ENCODE measurements around the gene CRYBB2.
"Not testable (repeated sequence)": the region's sequence is repeated elsewhere in the genome, so short reads cannot be mapped to it uniquely, and the experiment has no call there.

CRYBB2 gene

GRCh38 chr22:25207553-25208157 is 11.8 kb upstream of the CRYBB2 start:
- Mint-ChIP-seq H3K4me1 (ENCODE audit: low read depth) (no peaks in the 10 kb centered on the region), H3K27me3 (no peaks in the 10 kb centered on the region), H3K9me3 (no peaks in the 10 kb centered on the region), H3K36me3 (ENCODE audit: low read depth) (no peaks in the 10 kb centered on the region), H3K4me3 (no peak overlapping the region), H3K27ac (no peak overlapping the region)

- Mint-ChIP-seq H3K4me1 (ENCODE audit: low read depth) (no peaks in the 10 kb centered on the region), H3K4me3 (no peak overlapping the region), H3K27ac (no peak overlapping the region), H3K36me3 (ENCODE audit: low read depth) (no peaks in the 10 kb centered on the region), H3K9me3 (no peaks in the 10 kb centered on the region), H3K27me3 (no peaks in the 10 kb centered on the region)
These were observed 11.1 kb upstream of the CRYBB2 start for GRCh38 chr22:25208328-25208727.

DNA sequence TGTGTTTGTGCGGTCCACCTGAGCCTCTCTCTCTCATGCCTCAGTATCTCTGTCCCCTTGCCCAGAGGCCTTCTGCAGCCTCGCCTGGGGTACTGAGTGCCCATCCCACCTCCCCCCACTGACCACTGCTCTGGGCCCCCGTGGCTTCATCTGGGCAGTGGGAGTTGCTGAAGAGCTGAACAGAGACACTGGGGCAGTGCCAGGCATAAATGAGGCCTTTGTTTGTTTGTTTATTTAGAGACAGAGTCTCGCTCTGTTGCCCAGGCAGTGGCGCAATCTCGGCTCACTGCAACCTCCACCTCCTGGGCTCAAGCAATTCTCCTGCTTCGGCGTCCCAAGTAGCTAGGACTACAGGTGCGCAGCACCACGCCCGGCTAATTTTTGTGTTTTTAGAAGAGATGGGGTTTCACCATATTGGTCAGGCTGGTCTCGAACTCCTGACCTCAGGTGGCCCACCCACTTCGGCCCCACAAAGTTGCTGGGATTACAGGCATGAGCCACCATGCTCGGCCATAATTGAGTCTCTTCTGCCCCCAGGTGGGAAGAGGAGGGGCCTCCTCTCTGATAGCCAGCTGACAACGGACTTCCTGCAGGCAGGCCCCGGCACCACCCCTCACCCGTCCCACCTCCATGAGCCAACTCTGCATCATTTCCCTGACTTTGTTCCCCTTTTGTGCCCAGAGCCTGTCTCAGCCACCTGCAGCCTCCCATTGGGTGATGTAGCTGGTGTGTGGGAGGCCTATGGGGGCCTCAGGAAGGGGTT is 10.5 kb upstream of the CRYBB2 start:
- no peaks in the 10 kb centered on the region for H3K4me1 Mint-ChIP-seq (ENCODE audit: low read depth)
- H3K9me3 Mint-ChIP-seq = peaks cover 4% of the 10 kb centered on the region
- no peak overlapping the region for H3K4me3 Mint-ChIP-seq
- H3K36me3 Mint-ChIP-seq (ENCODE audit: low read depth) = no peaks in the 10 kb centered on the region
- no peak overlapping the region for H3K27ac Mint-ChIP-seq
- H3K27me3 Mint-ChIP-seq = peaks cover 4% of the 10 kb centered on the region

DNA sequence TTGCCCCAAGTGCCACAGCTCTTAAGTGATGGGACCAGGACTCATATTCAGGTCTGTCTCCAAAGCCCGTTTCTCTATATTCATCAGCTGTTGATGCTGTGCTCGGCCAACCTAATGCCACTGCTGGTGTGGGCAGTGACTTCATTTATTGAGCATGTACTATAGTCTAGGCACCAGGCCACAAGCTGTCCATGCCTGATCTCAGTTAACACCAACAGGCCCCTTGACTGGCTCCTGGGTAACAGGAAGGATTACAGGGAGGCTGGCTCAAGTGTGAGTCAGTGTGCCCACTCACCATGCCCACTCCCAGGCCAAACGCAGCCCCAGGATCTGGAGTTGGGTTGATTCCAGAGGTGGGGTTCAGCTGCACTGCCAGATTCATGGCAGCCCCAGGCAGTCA is 8.6 kb upstream of the CRYBB2 start:
- Mint-ChIP-seq H3K4me1 (ENCODE audit: low read depth) (no peaks in the 10 kb centered on the region), H3K9me3 (peaks cover 4% of the 10 kb centered on the region), H3K27me3 (peaks cover 4% of the 10 kb centered on the region), H3K36me3 (ENCODE audit: low read depth) (no peaks in the 10 kb centered on the region), H3K4me3 (no peak overlapping the region), H3K27ac (no peak overlapping the region)

GRCh38 chr22:25212337-25212736 is 7.1 kb upstream of the CRYBB2 start:
- peaks cover 10% of the 10 kb centered on the region for H3K27me3 Mint-ChIP-seq
- no peaks in the 10 kb centered on the region for H3K4me1 Mint-ChIP-seq (ENCODE audit: low read depth)
- peaks cover 4% of the 10 kb centered on the region for H3K9me3 Mint-ChIP-seq
- no peak overlapping the region for H3K4me3 Mint-ChIP-seq
- H3K36me3 Mint-ChIP-seq (ENCODE audit: low read depth) = no peaks in the 10 kb centered on the region
- no peak overlapping the region for H3K27ac Mint-ChIP-seq

DNA sequence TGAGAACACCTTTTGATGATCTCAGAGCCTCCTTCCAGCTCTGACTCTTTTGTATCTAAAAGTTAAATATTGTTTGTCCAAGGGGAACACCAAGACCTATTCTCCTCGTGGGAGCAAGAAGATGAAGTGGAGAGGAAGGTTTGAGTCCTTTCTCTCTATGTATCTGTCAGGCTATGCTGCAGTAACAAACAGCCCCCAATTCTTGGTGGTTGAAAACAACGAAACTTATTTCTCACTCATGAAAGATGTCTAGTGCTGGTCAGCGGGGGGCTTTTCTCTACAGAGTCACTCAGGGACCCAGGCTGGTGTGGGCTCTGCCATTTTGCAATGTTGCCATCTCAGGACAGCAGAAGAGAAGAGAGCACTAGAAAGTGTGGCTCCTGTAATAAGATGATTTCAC is 6.2 kb upstream of the CRYBB2 start:
- H3K4me1 Mint-ChIP-seq (ENCODE audit: low read depth) = no peaks in the 10 kb centered on the region
- H3K9me3 Mint-ChIP-seq = peaks cover 4% of the 10 kb centered on the region
- H3K27ac Mint-ChIP-seq = no peak overlapping the region
- no peak overlapping the region for H3K4me3 Mint-ChIP-seq
- no peaks in the 10 kb centered on the region for H3K36me3 Mint-ChIP-seq (ENCODE audit: low read depth)
- peaks cover 10% of the 10 kb centered on the region for H3K27me3 Mint-ChIP-seq

DNA sequence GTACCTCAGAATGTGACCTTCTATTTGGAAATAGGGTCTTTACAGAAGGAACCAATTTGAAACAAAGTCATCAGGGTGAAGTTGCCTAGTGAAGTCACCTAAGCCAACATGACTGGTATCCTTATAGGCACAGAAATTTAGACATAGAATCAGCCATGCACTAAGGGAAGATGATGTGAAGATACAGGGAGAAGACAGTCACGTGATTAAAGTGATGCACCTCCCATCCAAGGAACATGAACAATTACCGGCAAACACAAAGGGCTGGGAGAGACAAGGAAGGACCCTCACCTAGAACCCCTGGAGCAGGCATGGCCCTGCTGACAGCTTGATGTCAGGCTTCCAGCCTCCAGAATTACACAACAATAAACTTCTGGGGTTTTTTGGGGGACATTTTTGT is 3.2 kb upstream of the CRYBB2 start:
- Mint-ChIP-seq H3K4me3 (no peak overlapping the region), H3K4me1 (ENCODE audit: low read depth) (no peaks in the 10 kb centered on the region), H3K9me3 (peaks cover 4% of the 10 kb centered on the region), H3K27me3 (peaks cover 10% of the 10 kb centered on the region), H3K27ac (no peak overlapping the region), H3K36me3 (ENCODE audit: low read depth) (no peaks in the 10 kb centered on the region)

DNA sequence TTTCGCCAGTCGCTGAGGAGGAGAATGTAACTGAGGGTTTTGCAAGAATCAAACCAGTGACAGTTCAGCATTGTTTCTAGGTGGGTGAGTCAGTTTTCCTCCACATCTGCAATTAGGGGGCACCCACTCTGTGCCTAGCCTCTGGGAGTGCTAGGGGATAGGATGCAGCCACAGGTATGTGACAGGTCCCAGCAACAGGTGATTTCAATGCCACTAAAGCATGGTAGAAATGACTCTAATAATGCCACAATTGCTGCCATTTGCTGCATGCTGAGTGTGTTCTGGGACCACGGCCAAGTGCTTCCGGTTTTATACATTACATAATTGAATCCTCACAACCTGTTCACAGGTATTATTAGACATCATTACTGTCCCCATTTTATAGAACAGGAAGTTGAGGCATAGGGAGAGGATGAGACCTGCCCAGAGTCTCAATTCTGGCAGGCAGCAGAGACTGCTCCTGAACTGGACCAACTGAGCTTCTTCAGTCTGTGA is 556 bp downstream of the CRYBB2 start:
- Mint-ChIP-seq H3K27me3 (peaks cover 10% of the 10 kb centered on the region), H3K27ac (no peak overlapping the region), H3K9me3 (no peaks in the 10 kb centered on the region), H3K36me3 (ENCODE audit: low read depth) (no peaks in the 10 kb centered on the region), H3K4me1 (ENCODE audit: low read depth) (no peaks in the 10 kb centered on the region), H3K4me3 (no peak overlapping the region)

DNA sequence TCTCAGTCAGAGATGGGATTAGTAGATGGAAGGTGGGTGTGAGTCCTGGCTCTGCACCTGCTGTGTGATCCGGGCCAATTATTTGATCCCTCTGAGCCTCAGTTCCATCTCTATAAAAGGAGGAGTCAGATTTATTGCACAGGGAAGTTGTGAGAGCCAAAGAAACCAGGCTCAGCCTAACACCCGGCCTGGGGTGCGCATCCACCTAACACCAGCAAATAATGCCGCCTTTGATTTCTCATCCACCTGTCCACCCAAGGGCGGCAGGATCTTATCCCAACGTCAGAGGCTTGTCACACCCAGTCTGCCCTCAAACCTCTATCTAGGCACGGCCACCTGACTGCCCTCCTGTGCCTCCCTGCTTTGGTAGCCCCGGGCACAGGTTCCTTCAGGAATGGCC is 2.4 kb downstream of the CRYBB2 start:
- H3K4me1 Mint-ChIP-seq (ENCODE audit: low read depth) = no peaks in the 10 kb centered on the region
- H3K36me3 Mint-ChIP-seq (ENCODE audit: low read depth) = no peaks in the 10 kb centered on the region
- peak overlapping the region; percentile 38 for H3K27ac Mint-ChIP-seq
- H3K4me3 Mint-ChIP-seq = no peak overlapping the region
- H3K9me3 Mint-ChIP-seq = no peaks in the 10 kb centered on the region
- H3K27me3 Mint-ChIP-seq = peaks cover 7% of the 10 kb centered on the region

- Mint-ChIP-seq H3K27ac (no peak overlapping the region), H3K9me3 (no peaks in the 10 kb centered on the region), H3K27me3 (peaks cover 4% of the 10 kb centered on the region), H3K4me3 (no peak overlapping the region), H3K36me3 (ENCODE audit: low read depth) (no peaks in the 10 kb centered on the region), H3K4me1 (ENCODE audit: low read depth) (no peaks in the 10 kb centered on the region)
These were observed 3.9 kb downstream of the CRYBB2 start for GRCh38 chr22:25223269-25223850.

DNA sequence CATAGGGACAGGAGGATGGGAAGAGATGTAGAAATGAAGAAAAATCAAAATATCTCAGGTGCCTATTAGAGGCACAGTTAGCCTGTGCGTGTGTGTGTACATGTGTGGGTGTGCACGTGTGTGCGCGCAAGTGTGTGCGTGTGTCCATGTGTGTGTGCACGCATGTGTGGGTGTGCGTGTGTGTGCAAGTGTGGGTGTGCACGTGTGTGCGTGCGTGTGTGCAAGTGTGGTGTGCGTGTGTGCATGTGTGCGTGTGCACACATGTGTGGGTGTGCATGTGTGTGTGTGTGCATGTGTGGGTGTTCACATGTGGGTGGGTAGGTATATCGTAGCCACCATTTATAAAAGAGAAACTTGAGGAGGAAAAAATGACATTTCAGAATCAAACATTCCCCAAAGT is 9.4 kb downstream of the CRYBB2 start:
- Mint-ChIP-seq H3K27me3 (peaks cover 25% of the 10 kb centered on the region), H3K4me1 (ENCODE audit: low read depth) (no peaks in the 10 kb centered on the region), H3K4me3 (no peak overlapping the region), H3K36me3 (ENCODE audit: low read depth) (no peaks in the 10 kb centered on the region), H3K9me3 (no peaks in the 10 kb centered on the region), H3K27ac (no peak overlapping the region)

DNA sequence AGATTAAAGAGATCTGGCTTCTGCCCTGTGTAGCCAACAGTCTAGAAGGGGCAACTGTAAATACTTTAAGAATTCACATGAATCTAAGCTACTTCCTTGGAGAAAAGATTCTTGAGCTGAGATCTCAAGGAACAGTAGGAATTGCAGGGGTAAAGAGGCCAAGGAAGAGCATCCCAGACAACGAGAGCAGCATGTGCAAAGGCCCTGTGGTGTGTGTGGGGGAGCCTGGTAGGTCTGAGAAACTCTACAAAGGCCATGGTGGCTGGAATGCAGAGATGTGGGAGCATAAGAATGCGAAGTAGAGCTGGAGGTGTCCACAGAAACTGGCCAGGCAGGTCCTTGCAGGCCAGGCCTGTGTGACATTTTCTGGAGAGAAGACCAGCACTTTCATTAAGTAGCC is 11.3 kb downstream of the CRYBB2 start:
- H3K9me3 Mint-ChIP-seq; H3K27ac Mint-ChIP-seq; H3K4me1 Mint-ChIP-seq (ENCODE audit: low read depth); H3K36me3 Mint-ChIP-seq (ENCODE audit: low read depth); H3K4me3 Mint-ChIP-seq: not testable (repeated sequence)
- H3K27me3 Mint-ChIP-seq = peaks cover 39% of the 10 kb centered on the region

- H3K4me3 Mint-ChIP-seq = no peak overlapping the region
- peaks cover 51% of the 10 kb centered on the region for H3K27me3 Mint-ChIP-seq
- H3K27ac Mint-ChIP-seq = no peak overlapping the region
- H3K36me3 Mint-ChIP-seq (ENCODE audit: low read depth) = no peaks in the 10 kb centered on the region
- no peaks in the 10 kb centered on the region for H3K9me3 Mint-ChIP-seq
- H3K4me1 Mint-ChIP-seq (ENCODE audit: low read depth) = peaks cover 4% of the 10 kb centered on the region
These were observed 12.9 kb downstream of the CRYBB2 start for GRCh38 chr22:25232301-25232700.

DNA sequence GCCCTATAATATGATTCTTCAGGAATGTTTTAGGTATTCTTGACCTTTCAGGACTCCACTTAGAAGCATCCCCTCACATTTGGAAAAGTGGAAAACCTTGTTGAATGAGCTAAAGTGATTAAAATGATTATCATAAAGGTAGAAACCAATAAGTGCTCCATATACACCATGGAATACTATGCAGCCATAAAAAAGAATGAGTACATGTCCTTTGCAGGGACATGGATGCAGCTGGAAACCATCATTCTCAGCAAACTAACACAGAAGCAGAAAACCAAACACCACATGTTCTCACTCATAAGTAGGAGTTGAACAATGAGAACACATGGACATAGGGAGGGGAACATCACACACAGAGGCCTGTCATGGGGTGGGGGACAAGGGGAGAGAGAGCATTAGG is 14.3 kb downstream of the CRYBB2 start:
- H3K9me3 Mint-ChIP-seq; H3K4me3 Mint-ChIP-seq; H3K36me3 Mint-ChIP-seq (ENCODE audit: low read depth); H3K27ac Mint-ChIP-seq; H3K4me1 Mint-ChIP-seq (ENCODE audit: low read depth): not testable (repeated sequence)
- H3K27me3 Mint-ChIP-seq = peaks cover 55% of the 10 kb centered on the region

DNA sequence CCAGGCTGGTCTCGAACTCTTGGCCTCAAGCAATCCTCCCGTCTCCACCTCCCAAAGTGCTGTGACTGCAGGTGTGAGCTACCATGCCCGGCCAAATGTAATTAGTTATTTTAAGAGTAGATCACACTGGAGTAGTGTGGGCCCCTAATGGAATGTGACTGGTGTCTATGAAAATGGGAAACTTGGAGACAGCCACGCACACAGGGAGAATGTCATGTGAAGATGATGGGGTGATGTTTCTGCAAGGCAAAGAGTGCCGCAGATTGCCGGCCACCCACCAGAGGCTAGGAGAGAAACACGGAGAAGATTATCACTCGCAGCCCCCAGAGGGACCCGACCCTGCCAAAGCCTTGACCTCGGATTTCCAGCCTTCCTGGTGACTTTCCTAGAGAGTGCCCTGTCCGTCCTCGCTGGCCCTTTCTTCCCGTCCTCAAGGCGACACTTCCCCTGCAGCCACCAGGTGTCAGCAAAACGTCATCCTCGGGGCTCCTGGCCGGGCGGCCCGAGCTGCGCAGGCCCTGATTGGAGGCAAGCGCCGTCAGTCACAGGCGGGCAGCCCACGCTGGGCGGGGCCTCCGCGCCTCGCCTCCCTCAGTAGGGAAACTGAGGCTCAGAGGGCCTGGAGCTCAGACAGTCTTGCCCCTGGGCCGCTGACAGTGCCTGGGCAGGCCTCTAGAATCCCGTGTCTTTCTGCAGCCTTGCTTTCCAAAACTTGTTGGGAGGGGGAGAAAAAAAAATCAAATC is 16.3 kb downstream of the CRYBB2 start:
- no peak overlapping the region for H3K4me3 Mint-ChIP-seq
- H3K27me3 Mint-ChIP-seq = peaks cover 53% of the 10 kb centered on the region
- H3K4me1 Mint-ChIP-seq (ENCODE audit: low read depth) = peaks cover 4% of the 10 kb centered on the region
- H3K27ac Mint-ChIP-seq = no peak overlapping the region
- no peaks in the 10 kb centered on the region for H3K36me3 Mint-ChIP-seq (ENCODE audit: low read depth)
- H3K9me3 Mint-ChIP-seq = no peaks in the 10 kb centered on the region
